G401 (cell line): ENCODE results near the gene NOTCH1. TPM values are rescaled to one million over a fixed set of nuclear protein-coding genes. Genes with fewer than 3 reads are reported as not detected.

Experiments used
- DNase-seq: peaks from one replicate; pipeline ENCODE4 v3.0.0-alpha.2; 2015; ENCODE audit warnings: low spot score
- in situ Hi-C: cut with HindIII; loops from 2 replicates; pipeline ENCODE4 v1.10.0; 2016; ENCODE audit warnings: low sequenced_read_pairs, mixed read lengths
- total RNA-seq: library from RNA; depleted of rRNA; stranded (reverse); fragments of >200 nt; shearing (Covaris generic); gene quantifications from 2 replicates; pipeline ENCODE4 v1.2.3, GENCODE V29; 2014

NOTCH1 gene
- total RNA-seq, 1 experiment from 2014 or later: 13.8 TPM

DNA sequence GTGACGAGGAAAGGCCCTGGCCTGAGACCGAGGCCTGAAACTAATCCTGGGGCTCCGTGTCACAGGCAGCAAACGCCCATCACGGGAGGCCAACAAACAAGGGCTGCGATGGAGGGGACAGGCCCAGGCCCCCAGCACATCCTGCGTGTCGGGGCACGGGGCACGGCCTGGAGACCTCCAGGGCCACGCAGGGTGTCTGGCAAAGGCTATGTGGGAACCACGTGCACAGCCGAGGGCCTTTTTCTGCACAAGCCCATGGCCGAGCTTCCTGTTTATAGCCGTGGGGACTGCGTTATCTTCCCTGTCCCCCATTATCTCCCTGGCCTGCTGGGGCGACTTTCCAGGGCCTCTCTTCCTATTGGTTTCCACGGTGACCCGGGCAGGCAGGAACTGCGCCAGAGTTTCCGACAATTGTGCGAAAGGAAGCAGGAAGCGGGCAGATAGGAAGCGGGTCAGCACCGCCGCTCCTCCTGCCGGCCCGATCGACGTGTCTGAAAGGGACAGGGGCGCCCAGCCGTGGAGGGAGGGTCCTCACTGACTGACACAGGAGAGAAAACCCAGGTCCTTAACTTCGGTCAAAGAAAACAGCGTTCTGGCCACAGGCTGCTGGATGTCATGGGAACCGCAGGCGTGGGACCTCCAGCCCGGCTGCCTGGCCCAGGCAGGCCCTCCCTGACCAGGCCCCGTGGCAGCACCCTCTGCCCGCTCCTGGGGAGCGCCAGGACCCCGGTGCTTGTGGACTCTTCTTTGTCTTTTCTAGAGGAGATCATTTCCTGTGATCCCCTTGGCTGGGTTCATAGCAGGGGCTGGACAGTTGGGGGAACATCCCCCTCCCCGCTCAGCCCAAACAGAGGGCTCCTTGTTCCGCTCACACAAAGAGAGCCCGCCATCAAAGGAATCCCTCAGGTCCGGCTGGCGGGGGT, 33.9 kb downstream of the NOTCH1 start:
- in situ Hi-C loops: no loop called here
- peak; percentile 17 for DNase-seq

GRCh38 chr9:136511144-136511669, 34.6 kb downstream of the NOTCH1 start:
- in situ Hi-C loops: no loop called here
- no peak for DNase-seq

- in situ Hi-C loops: no loop called here
- no peak for DNase-seq
Observed at GRCh38 chr9:136510561-136510960, 35.3 kb downstream of the NOTCH1 start.

GRCh38 chr9:136509549-136509948, 36.3 kb downstream of the NOTCH1 start:
- no peak for DNase-seq
- in situ Hi-C loops: no loop called here

DNA sequence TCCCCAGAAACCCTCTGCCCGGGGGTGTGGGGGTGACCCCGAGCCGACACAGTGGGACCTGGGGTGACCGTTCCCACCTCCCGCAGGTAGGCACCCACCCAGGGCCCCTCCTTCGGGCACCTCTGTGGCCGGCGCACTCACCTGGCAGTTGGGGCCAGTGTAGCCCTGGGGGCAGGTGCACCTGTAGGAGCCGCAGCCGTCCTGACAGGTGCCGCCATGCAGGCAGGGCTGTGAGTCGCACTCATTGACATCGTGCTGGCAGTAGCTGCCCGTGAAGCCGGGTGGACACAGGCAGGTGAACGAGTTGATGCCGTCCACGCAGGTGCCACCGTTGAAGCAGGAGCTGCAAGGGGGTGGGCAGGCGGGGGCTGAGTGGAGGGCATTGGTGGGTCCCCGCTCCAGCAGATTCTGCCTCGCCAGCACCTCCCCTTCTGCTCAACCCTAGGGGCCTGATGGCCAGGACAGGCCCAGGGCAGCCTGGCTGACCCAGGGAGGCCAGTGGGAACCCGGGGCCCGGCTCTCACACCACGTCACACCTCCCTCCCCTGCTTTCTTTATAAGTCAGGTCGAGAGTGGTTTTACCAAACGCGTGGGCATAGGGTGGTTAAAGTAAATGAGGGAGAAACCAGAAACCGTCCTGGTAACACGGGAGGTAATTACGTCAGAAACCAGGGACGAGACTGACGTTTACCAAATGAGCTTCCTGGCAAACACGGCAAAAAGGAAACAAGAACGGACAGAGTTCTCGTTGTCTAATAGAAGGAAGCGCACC, 36.9 kb downstream of the NOTCH1 start:
- DNase-seq: no peak
- in situ Hi-C loops: no loop called here

- no peak for DNase-seq
- in situ Hi-C loops: no loop called here
Observed at GRCh38 chr9:136507992-136508375, 37.9 kb downstream of the NOTCH1 start.

- DNase-seq: no peak
- in situ Hi-C loops: no loop called here
Observed at GRCh38 chr9:136507221-136507991, 38.4 kb downstream of the NOTCH1 start.

DNA sequence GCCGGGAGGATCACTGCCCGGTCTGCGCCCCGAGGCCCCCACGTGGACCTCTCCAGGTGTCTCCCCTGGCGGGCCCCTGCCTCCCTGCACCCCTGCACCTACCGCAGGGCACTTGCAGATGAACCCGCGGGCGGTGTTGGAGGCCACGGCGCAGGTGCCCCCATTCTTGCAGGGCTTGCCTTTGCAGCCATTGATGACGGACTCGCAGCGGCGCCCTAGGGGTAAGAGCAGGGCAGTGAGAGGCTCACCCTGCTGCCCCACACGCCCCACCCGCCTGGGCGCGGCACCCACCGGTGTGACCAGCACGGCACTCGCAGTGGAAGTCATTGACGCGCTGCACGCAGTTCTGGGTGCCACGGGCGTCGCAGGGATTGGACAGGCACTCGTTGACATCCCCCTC, 39.4 kb downstream of the NOTCH1 start:
- in situ Hi-C loops: no loop called here
- no peak for DNase-seq

GRCh38 chr9:136505406-136506403, 40.1 kb downstream of the NOTCH1 start:
- in situ Hi-C loops: no loop called here
- DNase-seq: no peak

- in situ Hi-C loops: no loop called here
- no peak for DNase-seq
Observed at GRCh38 chr9:136504512-136505348, 41.1 kb downstream of the NOTCH1 start.

DNA sequence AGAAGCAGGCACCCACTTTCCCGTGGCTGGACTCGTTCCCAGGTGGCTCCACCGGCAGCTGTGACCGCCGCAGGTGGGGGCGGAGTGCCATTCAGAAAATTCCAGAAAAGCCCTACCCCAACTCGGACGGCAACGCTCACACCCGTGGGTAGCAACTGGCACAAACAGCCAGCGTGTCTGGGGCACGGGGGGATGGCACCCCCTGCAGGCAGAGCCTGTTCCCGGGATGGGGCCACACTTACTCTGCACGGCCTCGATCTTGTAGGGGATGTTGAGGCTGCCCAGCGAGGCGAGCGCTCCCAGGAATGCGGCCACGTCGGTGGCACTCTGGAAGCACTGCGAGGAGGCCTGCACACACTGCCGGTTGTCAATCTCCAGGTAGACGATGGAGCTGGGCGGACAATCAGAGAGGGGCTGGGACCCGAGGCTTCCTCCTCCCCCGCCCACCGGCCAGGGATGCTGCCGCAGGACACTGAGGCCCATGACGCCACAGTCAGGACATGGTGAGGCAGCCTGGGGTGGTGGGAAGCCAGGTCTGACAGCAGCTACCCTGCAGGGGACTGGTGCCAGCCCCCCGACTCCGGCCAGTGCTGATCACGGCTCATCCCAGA, 42.8 kb downstream of the NOTCH1 start:
- DNase-seq: no peak
- in situ Hi-C loops: no loop called here

- in situ Hi-C loops: no loop called here
- DNase-seq: no peak
Observed at GRCh38 chr9:136502196-136502595, 43.7 kb downstream of the NOTCH1 start.

GRCh38 chr9:136501686-136502085, 44.2 kb downstream of the NOTCH1 start:
- no peak for DNase-seq
- in situ Hi-C loops: no loop called here

- no peak for DNase-seq
- in situ Hi-C loops: no loop called here
Observed at GRCh38 chr9:136499935-136500910, 45.6 kb downstream of the NOTCH1 start.

DNA sequence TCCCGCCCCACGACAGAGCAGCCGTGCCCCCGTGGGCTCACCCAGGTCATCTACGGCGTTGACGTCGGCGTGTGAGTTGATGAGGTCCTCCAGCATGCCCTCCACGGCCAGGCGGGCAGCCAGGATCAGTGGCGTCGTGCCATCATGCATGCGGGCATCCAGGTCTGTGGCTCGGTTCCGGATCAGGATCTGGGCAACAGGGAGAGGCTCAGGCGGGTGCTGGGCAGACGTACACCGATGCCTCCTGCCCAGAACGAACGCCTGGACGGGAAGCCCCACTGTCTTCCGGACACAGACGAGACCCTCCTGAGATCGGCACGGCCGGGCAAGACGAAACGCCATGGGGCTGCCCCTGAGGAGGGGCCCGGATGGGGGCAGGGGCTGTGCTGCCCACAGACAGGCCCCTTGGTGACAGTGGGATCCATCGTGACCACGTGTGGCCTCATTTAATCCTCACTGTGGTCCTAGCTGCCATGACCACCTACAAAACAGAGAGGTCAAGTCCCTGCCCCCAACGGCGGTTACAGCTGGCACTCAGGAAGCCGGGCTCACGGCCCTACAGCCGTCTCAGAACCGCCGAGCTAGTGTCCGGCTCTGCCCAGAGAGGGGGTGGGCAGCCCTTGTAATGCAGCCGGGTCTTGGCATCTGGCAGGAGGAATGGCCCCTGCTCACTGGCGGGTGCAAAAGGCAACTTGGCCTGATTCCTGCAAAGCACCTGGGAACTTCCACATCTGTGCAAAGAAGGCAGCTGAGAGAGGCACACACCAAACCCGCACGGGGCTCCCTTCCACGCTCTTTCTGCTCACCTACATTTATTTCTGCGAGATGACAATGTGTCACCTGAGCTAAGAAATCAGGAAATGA, 46.5 kb downstream of the NOTCH1 start:
- in situ Hi-C loops: no loop called here
- DNase-seq: peak; percentile 61
